ENCODE results near the gene ZC3H10. TPM values are rescaled to one million over a fixed set of nuclear protein-coding genes. Genes with fewer than 3 reads are reported as not detected.

Gene ZC3H10
- total and polyA plus RNA-seq, 2 of the 13 experiments (the other 11 are each of a cell fraction or from before 2014, with no cell fraction given), result 0.70 to 2.3 TPM

DNA sequence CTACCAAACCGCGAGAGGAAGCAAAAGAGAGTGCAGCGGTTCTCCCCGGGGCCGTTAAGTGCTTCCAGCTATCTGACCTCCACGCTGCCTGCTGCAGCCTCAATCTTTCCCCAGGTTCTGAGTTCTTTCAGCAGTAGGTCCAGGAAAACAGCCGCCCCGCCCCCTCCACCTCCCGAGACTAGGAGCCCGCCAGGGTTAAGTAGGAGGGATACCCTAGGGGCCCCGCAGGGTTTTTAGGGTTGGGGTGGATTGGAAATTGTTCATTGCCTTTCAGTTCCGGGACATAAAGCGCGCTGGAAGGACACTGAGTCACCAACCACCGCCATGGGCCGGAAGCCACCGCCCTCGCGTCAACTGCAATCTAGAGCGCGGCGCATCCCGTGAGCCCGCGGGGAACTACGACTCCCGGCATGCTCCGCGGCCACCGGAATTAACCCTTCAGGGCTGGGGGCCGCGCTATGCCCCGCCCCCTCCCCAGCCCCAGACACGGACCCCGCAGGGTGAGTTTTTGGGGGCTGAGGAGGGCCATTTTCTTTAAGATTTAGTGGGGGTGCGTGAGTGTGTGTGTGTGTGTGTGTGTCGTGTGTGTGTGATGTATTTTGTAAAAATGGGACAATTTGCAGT, 34.2 kb downstream of the ZC3H10 start, which contains the start of gene MYL6B (continued):
- TF ChIP-seq ZBTB49 (CRISPR knock-in tag; IDR thresholded peaks at IDR 0.05; ENCODE audit: borderline replicate concordance) (no peak), SCMH1 (CRISPR knock-in tag; IDR thresholded peaks at IDR 0.05; ENCODE audit: borderline replicate concordance) (no peak), KMT2B (CRISPR knock-in tag; IDR thresholded peaks at IDR 0.05) (peak; percentile 57; the same call in 1 of the 2 replicates), KLF15 (CRISPR knock-in tag; IDR thresholded peaks at IDR 0.05; ENCODE audit: borderline replicate concordance) (no peak), ZNF552 (CRISPR knock-in tag; IDR thresholded peaks at IDR 0.05; ENCODE audit: borderline replicate concordance) (no peak), RBFOX2 (IDR thresholded peaks at IDR 0.05; ENCODE audit: low read depth, low read length) (peak; percentile 86), ZNF878 (CRISPR knock-in tag; IDR thresholded peaks at IDR 0.05) (no peak), ZNF567 (CRISPR knock-in tag; IDR thresholded peaks at IDR 0.05; ENCODE audit: borderline replicate concordance) (no peak), RFXANK (CRISPR knock-in tag; IDR thresholded peaks at IDR 0.05) (no peak), ZNF678 (CRISPR knock-in tag; IDR thresholded peaks at IDR 0.05) (no peak), SYNCRIP (IDR thresholded peaks at IDR 0.05; ENCODE audit: insufficient read depth, low read depth, low read length) (no peak), JUNB (CRISPR knock-in tag; IDR thresholded peaks at IDR 0.05; ENCODE audit: borderline replicate concordance) (no peak), MAFG (CRISPR knock-in tag; IDR thresholded peaks at IDR 0.05) (no peak), ZNF383 (CRISPR knock-in tag; IDR thresholded peaks at IDR 0.05; ENCODE audit: borderline replicate concordance) (no peak), POLR2AphosphoS5 (IDR thresholded peaks at IDR 0.05; ENCODE audit: low read depth, low read length) (peak; percentile 82; the same call in 1 of the 2 replicates), NR3C1 (CRISPR knock-in tag; IDR thresholded peaks at IDR 0.05) (no peak), ZNF605 (CRISPR knock-in tag; IDR thresholded peaks at IDR 0.05) (no peak), MYC (CRISPR knock-in tag; IDR thresholded peaks at IDR 0.05; ENCODE audit: borderline replicate concordance) (peak; percentile 82; the same call in 1 of the 2 replicates), HNF4G (IDR thresholded peaks at IDR 0.05; ENCODE audit: borderline replicate concordance, low read depth, low read length) (peak; percentile 50; the same call in 1 of the 2 replicates), HNF4G (CRISPR knock-in tag; IDR thresholded peaks at IDR 0.05; ENCODE audit: borderline replicate concordance, low read depth) (no peak)
- TF ChIP-seq, protein P1, sequence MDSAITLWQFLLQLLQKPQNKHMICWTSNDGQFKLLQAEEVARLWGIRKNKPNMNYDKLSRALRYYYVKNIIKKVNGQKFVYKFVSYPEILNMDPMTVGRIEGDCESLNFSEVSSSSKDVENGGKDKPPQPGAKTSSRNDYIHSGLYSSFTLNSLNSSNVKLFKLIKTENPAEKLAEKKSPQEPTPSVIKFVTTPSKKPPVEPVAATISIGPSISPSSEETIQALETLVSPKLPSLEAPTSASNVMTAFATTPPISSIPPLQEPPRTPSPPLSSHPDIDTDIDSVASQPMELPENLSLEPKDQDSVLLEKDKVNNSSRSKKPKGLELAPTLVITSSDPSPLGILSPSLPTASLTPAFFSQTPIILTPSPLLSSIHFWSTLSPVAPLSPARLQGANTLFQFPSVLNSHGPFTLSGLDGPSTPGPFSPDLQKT (CRISPR knock-in tag; IDR thresholded peaks at IDR 0.05; ENCODE audit: borderline replicate concordance), result no peak
- TF ChIP-seq, protein P2, sequence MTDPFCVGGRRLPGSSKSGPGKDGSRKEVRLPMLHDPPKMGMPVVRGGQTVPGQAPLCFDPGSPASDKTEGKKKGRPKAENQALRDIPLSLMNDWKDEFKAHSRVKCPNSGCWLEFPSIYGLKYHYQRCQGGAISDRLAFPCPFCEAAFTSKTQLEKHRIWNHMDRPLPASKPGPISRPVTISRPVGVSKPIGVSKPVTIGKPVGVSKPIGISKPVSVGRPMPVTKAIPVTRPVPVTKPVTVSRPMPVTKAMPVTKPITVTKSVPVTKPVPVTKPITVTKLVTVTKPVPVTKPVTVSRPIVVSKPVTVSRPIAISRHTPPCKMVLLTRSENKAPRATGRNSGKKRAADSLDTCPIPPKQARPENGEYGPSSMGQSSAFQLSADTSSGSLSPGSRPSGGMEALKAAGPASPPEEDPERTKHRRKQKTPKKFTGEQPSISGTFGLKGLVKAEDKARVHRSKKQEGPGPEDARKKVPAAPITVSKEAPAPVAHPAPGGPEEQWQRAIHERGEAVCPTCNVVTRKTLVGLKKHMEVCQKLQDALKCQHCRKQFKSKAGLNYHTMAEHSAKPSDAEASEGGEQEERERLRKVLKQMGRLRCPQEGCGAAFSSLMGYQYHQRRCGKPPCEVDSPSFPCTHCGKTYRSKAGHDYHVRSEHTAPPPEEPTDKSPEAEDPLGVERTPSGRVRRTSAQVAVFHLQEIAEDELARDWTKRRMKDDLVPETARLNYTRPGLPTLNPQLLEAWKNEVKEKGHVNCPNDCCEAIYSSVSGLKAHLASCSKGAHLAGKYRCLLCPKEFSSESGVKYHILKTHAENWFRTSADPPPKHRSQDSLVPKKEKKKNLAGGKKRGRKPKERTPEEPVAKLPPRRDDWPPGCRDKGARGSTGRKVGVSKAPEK (CRISPR knock-in tag; IDR thresholded peaks at IDR 0.05; ENCODE audit: borderline replicate concordance), result no peak
- TF ChIP-seq, protein P3, sequence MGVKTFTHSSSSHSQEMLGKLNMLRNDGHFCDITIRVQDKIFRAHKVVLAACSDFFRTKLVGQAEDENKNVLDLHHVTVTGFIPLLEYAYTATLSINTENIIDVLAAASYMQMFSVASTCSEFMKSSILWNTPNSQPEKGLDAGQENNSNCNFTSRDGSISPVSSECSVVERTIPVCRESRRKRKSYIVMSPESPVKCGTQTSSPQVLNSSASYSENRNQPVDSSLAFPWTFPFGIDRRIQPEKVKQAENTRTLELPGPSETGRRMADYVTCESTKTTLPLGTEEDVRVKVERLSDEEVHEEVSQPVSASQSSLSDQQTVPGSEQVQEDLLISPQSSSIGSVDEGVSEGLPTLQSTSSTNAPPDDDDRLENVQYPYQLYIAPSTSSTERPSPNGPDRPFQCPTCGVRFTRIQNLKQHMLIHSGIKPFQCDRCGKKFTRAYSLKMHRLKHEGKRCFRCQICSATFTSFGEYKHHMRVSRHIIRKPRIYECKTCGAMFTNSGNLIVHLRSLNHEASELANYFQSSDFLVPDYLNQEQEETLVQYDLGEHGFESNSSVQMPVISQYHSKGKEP (CRISPR knock-in tag; IDR thresholded peaks at IDR 0.05), result no peak

Data from HepG2 (cell line).